ENCODE data around the gene AKR1C2.
"Not testable (repeated sequence)": the region's sequence is repeated elsewhere in the genome, so short reads cannot be mapped to it uniquely, and the experiment has no call there.

AKR1C2 gene

DNA sequence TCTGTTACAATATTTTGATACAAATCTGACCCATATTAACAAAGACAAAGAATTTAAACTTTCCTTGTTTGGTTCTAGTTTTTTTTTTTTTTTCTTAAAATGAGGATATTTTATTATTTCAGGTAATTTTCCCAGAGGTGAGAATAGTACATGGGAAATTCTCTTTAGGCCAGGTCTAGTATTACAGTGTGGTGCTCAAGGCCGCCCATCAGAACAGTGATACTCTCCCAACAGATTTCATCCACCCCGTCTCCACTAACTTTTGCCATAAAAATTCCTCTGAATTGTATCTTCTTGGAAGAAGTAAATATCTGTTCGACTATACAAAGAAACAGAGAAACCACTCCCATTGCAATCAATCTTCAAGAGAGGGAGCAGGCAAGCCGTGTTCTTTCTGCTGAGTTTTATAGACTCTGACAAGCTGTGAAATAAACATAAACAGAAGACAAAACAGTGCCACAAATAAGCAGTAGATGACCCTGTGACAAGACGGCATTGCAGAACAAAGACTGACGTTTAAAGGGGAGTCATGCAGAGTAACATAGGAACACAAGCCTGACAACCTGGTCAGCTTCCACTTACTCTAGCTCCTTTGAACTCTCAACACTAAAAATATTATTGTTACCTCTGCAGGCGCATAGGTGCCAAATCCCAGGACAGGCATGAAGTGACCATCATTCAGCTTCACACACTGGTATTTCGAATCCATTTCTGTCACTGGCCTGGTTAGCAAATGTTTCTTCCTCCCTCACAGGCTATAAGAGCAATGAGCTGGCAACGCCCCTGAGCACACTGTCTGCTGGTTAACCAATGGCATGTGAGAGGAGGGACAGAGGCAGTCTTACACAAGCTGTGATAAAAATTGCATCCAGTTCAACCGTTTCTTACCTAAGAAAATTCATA, at the start of gene AKR1C2:
Gene AKR1C2 (minus strand): TSS at position 731 of the 903 bp plus-strand sequence. CDS start 22 bp downstream, at position 709.
- not testable (repeated sequence) for DNase-seq

- not testable (repeated sequence) for DNase-seq
These were observed 49.4 kb upstream of the AKR1C2 start for GRCh38 chr10:5052951-5053500.

- DNase-seq, result no peak
These were observed 44.4 kb upstream of the AKR1C2 start for GRCh38 chr10:5047912-5048628.

DNA sequence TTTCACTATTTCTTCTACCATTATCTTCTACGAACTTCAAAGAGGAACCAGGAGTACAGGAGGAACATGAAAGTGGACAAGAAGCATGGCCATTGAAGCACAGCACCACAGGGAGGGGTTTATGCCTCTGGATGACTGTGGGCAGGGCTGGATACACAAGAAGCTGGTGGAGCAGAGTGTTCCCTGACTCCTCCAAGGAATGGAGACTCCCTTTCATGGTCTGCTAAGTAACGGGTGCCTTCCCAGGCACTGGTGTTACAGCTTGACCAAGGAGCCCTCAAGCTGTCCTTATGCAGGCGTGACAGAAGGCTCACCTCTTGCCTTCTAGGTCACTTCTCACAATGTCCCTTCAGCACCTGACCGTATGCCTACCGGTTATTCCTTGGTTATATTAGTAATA, 43.4 kb upstream of the AKR1C2 start:
- not testable (repeated sequence) for DNase-seq

DNA sequence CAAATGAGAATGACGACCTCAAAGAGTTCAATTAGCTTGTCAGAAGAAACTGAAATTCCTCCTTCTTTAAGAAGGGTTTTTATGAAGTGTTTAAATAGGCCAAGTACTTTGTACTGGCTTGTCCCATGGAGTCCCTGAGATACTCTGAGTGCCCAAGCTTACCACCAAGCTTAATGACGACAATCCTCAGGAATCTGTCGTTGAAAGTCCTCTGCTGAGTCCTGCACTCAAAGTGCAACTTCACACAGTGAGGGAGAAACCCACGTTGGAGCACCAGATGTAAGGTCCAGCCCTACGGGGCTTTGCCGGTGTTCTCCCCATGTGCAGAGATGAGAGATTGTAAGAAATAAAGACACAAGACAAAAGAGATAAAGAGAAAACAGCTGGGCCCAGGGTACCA, 42.8 kb upstream of the AKR1C2 start:
- DNase-seq, result no peak

DNA sequence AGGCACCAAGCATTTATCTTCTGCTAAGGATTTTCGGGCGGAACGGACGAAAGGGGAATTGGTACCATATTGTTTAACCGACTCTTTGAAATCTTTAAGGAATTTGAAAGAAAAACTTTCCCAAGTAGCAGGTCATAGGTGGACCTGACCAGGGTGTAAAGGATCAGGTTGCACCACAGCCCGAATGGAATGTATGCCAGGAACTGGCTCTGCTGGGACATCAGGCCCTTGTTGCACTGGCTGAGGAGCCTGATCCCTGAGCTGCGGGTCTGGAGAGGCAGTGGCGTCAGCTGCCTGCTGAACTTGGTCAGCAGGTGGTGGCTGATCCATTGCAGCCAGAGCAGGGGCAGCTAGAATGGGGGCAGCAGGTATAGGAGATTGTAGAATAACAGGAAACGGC, 41.4 kb upstream of the AKR1C2 start:
- DNase-seq, result no peak

DNA sequence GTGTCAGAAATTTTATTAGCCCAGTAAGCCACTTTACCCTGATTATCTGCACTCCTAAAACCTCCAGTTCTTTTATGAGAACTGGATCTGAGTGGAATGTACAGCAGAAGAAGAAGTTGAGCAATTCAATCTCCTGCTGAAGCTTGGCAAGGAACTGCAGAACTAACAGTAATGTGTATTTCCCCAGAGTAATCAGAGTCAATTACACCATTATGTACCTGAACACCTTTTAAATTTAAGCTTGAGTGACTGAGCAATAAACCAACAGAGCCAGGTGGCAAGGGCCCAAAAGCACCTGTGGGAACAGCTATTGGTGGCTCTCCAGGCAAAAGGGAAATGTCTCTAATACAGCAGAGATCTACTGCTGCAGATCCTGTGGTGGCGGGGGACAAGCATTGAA, 40.1 kb upstream of the AKR1C2 start:
- no peak for DNase-seq

- no peak for DNase-seq
These were observed 39.3 kb upstream of the AKR1C2 start for GRCh38 chr10:5042922-5043321.

DNA sequence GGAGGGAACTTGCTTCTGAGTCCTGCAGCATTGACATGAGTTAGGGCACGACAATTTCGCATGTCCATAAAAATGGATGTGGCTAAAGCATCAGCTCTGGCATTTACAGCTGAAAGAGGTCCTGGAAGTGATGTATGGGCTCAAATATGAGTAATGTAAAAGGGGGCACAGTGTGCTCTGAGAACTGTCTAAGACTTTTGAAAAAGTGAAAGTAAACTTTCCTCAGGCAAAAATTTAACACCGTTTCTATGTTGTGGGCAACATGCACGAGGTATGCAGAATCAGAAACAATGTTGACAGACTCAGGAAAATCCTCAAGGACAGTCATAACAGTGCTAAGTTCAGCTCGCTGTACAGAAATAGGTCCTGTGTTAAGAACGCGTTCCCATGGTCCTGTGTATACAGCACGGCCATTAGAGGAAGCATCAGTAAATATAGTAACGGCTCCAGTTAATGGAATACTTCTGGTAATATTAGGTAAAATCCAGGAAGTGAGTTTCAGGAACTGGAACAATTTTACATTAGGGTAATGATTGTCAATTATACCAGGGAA, 37.9 kb upstream of the AKR1C2 start:
- DNase-seq, result no peak

DNA sequence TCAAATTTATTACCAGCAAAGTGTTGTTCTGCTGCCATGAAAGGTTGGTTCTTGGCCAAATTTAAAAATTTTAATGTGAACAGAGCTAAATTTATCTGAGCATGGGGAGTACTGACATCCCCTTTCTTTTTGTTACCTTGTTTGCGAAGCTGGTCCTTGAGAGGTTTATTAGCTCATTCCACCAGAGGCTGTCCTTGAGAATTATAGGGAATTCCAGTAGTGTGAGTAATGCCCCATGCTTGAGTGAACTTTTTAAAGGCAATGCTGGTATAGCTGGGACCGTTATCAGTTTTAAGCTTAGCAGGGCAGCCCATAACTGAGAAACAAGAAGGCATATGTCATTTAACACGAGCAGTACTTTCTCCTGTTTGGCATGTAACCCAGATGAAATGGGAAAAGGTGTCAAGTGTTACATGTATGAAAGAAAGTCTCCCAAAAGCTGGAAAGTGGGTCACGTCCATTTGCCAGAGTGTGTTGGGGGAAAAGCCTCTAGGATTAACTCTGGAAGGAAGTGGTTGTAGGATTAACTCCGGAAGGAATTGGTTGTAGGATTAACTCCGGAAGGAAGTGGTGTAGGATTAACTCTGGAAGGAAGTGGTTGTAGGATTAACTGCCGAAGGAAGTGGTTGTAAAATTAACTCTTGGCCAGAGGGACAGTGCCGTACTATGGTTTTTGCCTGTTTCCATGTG, 37.3 kb upstream of the AKR1C2 start:
- no peak for DNase-seq

DNA sequence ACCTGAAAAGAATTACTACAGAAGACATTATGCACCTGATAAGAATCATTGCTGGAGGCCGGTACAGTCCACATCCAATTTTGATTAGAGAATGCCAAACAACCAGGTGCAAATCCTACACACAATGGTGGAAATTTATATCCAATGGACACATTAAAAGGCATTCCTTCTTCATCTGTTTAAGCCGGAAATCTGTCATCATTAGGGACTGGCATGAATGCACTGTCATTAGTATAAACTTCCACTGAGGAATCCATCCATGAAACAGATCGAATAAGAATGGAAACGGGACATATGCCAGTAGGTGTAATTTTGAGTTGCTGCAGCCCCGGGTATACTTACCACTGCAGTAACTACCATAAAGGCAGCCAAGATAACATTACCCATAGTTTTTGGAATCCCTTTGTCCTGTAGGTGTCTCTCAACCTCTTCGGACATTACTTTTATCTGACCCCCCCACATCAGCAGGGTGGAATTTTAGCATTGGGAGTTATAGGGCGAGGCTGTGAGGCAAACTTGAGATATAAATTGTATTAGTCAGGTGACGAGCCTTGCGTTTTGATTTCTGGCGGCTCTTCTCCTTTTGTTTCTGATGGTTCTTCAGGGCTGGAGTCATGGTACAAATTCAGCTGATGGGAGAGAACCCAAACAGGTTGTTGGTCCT, 36.5 kb upstream of the AKR1C2 start:
- DNase-seq, result no peak

- no peak for DNase-seq
These were observed 35.1 kb upstream of the AKR1C2 start for GRCh38 chr10:5038733-5039132.

GRCh38 chr10:5038101-5038500, 34.4 kb upstream of the AKR1C2 start:
- DNase-seq, result no peak

DNA sequence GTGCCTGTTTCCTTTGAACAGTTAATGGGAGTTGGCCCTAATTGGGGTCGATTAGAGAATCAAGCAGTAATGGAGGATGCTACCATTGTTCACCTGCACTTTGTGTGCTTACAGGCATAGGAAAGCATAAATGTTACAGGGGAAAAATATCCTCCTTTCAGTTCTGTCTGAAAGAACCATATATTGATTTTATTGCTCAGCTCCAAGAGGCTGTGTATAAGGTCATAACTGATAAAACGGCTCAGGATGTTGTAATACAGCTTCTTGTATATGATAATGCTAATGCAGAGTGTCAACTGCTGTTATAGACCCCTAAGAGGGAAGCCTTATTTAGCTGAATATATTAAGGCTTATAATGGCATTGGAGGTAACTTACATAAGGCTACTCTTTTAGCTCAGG, 32.9 kb upstream of the AKR1C2 start:
- no peak for DNase-seq

DNA sequence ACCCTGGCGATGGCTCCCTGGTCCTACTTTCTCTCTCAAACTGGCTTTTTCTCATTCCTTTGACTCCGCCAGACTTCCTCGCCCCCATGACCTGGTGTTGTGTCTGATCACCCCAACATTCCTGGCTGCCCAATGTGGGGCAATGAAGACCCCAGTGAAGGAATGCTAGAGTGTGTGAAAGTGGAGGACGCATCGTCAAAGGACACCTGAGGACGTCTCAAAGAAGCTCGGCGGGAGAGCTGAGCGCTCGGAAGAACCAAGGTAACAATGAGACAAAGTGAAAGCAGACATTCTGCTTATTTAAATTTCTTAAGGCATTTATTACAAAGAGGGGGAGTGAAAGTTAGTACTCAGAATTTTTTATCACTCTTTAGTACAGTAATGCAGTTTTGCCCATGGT, 31.7 kb upstream of the AKR1C2 start:
- DNase-seq, result no peak

DNA sequence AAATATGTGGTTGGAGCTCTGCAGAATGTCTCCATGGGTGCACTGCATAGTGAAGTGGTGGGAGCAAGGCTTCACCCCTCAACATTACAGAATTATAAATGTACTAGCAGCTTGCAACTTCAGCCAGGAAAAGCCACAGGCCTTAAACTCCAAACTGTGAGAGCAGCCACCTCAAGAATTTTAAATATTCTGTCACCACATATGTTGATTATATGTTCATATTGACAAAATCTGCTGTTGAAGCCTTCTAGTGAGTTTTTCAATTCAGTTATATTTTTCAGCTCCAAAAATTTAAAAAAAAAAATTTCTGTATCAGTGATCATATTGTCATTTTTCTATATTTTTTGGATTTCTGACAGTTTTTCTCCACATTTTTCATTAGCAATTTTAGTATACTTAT, 30.9 kb upstream of the AKR1C2 start:
- no peak for DNase-seq

- DNase-seq, result no peak
These were observed 29.6 kb upstream of the AKR1C2 start for GRCh38 chr10:5033061-5033778.

DNA sequence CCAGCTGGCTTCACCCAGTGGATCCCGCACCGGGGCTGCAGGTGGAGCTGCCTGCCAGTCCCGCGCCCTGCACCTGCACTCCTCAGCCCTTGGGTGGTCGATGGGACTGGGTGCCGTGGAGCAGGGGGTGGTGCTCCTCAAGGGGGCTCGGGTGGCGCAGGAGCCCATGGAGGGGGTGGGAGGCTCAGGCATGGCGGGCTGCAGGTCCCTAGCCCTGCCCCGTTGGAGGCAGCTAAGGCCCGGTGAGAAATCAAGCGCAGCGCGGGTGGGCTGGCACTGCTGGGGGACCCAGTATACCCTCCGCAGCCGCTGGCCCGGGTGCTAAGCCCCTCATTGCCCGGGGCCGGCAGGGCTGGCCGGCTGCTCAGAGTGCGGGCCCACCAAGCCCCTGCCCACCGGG, 28.8 kb upstream of the AKR1C2 start:
- not testable (repeated sequence) for DNase-seq

DNA sequence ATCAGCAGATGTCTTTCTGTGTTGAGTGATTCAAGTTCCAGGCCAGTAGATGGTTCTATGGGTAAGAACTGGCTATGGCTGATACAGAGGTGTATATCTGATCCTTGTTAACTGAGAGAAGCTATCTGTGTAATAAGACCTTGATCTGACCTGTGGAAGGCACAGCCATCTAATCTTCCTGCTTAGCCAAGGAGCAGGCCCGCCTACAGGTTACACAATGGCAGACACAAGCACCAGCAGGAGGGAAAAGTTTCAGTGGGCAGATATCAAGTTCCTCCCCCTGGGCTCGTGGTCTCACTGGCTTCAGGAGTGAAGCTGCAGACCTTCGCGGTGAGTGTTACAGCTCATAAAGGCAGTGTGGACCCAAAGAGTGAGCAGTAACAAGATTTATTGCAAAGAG, 27.9 kb upstream of the AKR1C2 start:
- not testable (repeated sequence) for DNase-seq

DNA sequence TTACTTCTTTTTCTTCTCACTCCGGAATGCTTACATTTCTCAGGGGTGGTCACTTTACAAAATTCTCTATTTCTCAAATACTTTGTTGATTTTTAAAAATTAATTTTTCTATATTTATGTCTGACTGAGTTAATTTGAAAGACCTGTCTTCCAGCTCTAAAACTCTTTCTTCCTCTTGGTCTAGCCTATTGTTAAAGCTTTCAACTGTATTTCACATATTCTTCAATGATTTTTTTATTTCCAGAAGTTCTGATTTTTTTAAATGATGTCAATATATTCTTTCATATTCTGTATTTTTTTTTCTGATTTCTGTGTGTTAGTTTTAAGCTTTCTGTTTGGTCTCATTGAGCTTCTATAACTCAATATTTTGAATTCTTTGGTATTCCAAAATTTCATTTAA, 27.3 kb upstream of the AKR1C2 start:
- no peak for DNase-seq

- not testable (repeated sequence) for DNase-seq
These were observed 21.8 kb upstream of the AKR1C2 start for GRCh38 chr10:5025461-5025881.
